Measurements from ENCODE around the gene CFAP299. TPM values are rescaled to one million over a fixed set of nuclear protein-coding genes. Genes with fewer than 3 reads are reported as not detected.

CFAP299 gene
- total RNA-seq, 1 donor, result 2.5 TPM

DNA sequence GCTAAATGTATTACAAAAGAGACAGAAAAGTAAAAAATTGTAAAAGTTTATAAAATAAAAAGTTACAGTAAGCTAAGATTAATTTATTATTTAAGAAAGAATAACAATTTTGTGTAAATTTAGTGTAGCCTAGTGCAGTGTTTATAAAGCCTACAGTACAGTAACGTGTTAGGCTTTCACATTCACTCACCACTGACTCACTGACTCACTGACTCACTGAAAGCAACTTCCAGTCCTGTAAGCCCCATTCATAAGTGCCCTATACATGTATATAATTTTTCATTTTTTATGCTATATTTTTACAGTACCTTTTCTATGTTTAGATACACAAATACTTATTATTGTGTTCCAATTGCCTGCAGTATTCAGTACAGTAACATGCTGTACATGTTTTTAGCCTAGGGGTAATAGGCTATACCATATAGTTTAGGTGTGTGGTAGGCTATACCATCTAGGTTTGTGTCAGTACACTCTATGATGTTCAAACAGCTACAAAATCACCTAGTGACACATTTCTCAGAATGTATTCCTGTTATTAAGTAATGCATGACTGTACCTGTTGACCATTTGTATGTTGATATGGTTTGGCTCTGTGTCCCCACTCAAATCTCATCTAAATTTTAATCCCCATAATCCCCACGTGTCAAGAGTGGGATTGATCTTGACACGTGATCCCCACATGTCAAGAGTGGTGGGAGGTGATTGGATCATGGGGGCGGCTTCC lies 57.9 kb downstream of the CFAP299 start:
- H3K9me3 ChIP-seq (ENCODE audit: low read depth, low read length), result no peaks in the 10 kb centered on the region
- H3K79me2 ChIP-seq (ENCODE audit: insufficient read depth, low read length), result no peaks in the 10 kb centered on the region
- TF ChIP-seq, protein P1, sequence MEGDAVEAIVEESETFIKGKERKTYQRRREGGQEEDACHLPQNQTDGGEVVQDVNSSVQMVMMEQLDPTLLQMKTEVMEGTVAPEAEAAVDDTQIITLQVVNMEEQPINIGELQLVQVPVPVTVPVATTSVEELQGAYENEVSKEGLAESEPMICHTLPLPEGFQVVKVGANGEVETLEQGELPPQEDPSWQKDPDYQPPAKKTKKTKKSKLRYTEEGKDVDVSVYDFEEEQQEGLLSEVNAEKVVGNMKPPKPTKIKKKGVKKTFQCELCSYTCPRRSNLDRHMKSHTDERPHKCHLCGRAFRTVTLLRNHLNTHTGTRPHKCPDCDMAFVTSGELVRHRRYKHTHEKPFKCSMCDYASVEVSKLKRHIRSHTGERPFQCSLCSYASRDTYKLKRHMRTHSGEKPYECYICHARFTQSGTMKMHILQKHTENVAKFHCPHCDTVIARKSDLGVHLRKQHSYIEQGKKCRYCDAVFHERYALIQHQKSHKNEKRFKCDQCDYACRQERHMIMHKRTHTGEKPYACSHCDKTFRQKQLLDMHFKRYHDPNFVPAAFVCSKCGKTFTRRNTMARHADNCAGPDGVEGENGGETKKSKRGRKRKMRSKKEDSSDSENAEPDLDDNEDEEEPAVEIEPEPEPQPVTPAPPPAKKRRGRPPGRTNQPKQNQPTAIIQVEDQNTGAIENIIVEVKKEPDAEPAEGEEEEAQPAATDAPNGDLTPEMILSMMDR (IDR thresholded peaks at IDR 0.05; ENCODE audit: extremely low read depth, low read depth, low read length), result no peak

DNA sequence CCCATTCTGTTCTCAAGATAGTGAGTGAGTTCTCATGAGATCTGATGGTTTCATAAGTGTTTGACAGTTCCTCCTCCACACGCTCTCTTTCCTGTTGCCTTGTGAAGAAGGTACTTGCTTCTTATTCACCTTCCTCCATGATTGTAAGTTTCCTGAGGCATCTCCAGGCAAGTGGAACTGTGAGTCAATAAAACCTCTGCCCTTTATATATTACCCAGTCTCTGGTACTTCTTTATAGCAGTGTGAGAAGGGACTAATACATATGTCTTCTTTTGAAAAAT lies 58.4 kb downstream of the CFAP299 start:
- Histone ChIP-seq H3K4me3 (ENCODE audit: insufficient read depth, low read length) (no peak overlapping the region), H3K4me1 (ENCODE audit: insufficient read depth, low read length) (peaks cover 12% of the 10 kb centered on the region), H2AFZ (ENCODE audit: low read length) (no peak overlapping the region), H3K79me2 (ENCODE audit: insufficient read depth, low read length) (no peaks in the 10 kb centered on the region), H3K27ac (ENCODE audit: low read depth, low read length) (no peak overlapping the region), H3K27me3 (ENCODE audit: insufficient read depth, low read length) (no peaks in the 10 kb centered on the region), H3K9me3 (ENCODE audit: low read depth, low read length) (no peaks in the 10 kb centered on the region), H3K36me3 (ENCODE audit: insufficient read depth, low read length) (no peaks in the 10 kb centered on the region), H3K4me2 (ENCODE audit: insufficient read depth, low read length) (no peak overlapping the region), H4K20me1 (ENCODE audit: insufficient read depth, low read length) (no peaks in the 10 kb centered on the region)
- TF ChIP-seq, protein P1 (IDR thresholded peaks at IDR 0.05; ENCODE audit: extremely low read depth, low read depth, low read length), result no peak
- DNase-seq (ENCODE audit: insufficient read length, low spot score, missing footprints), result no peak

More for the DNA sequence above, 57.9 kb downstream of the CFAP299 start:
- H2AFZ ChIP-seq (ENCODE audit: low read length), result no peak overlapping the region
- no peak overlapping the region for H3K27ac ChIP-seq (ENCODE audit: low read depth, low read length)
- H3K4me3 ChIP-seq (ENCODE audit: insufficient read depth, low read length), result no peak overlapping the region
- peaks cover 12% of the 10 kb centered on the region for H3K4me1 ChIP-seq (ENCODE audit: insufficient read depth, low read length)
- no peaks in the 10 kb centered on the region for H3K27me3 ChIP-seq (ENCODE audit: insufficient read depth, low read length)
- no peaks in the 10 kb centered on the region for H4K20me1 ChIP-seq (ENCODE audit: insufficient read depth, low read length)
- H3K36me3 ChIP-seq (ENCODE audit: insufficient read depth, low read length), result no peaks in the 10 kb centered on the region
- no peak for DNase-seq (ENCODE audit: insufficient read length, low spot score, missing footprints)
- peak overlapping the region; percentile 32 for H3K4me2 ChIP-seq (ENCODE audit: insufficient read depth, low read length)

DNA sequence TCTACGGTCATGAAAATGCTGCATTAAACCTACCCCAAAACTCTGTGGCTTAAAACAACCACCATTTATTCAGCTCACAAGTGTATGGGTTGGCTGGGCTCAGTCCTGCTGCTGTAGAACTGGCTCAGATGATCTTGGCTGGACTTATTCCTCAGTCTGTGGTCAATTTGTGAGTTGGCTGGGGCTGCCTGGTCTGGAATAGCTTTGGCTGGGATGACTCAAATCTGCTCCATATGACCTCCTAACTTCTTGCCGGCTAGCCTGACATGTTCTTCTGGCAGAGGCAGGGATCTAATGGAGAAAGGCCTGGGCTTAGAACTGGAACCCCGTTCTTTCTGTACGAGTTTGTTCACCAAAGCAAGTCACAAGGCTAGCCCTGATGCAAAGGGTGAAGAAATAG lies 71.7 kb downstream of the CFAP299 start:
- no peaks in the 10 kb centered on the region for H4K20me1 ChIP-seq (ENCODE audit: insufficient read depth, low read length)
- peak overlapping the region; percentile 20 for H3K4me2 ChIP-seq (ENCODE audit: insufficient read depth, low read length)
- no peaks in the 10 kb centered on the region for H3K79me2 ChIP-seq (ENCODE audit: insufficient read depth, low read length)
- H3K27me3 ChIP-seq (ENCODE audit: insufficient read depth, low read length), result no peaks in the 10 kb centered on the region
- H2AFZ ChIP-seq (ENCODE audit: low read length), result peak overlapping the region; percentile 50
- TF ChIP-seq, protein P1 (IDR thresholded peaks at IDR 0.05; ENCODE audit: extremely low read depth, low read depth, low read length), result no peak
- peaks cover 9% of the 10 kb centered on the region for H3K4me1 ChIP-seq (ENCODE audit: insufficient read depth, low read length)
- H3K27ac ChIP-seq (ENCODE audit: low read depth, low read length), result no peak overlapping the region
- no peak overlapping the region for H3K4me3 ChIP-seq (ENCODE audit: insufficient read depth, low read length)
- H3K36me3 ChIP-seq (ENCODE audit: insufficient read depth, low read length), result no peaks in the 10 kb centered on the region
- peak; percentile 55 for DNase-seq (ENCODE audit: insufficient read length, low spot score, missing footprints)
- H3K9me3 ChIP-seq (ENCODE audit: low read depth, low read length), result no peaks in the 10 kb centered on the region

DNA sequence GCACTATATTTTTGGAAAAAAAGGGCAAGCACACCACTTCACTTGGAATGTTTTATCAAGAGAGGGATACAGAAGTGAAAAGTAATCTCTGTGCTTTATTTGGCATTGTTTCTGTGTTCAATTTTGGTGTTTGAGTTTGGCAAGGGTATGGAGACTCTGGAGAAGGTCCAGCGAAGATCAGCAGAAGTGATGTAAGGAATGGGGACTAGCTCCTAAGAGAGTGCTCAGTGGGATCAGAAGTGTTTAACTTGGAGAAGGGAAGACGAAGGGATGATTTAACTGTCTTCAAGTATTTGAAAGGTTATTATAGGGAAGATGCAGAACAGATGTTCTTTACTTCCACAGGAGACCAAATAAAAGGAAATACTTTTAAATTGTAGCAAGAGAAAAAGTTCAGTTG lies 74.3 kb downstream of the CFAP299 start:
- Histone ChIP-seq H3K9me3 (ENCODE audit: low read depth, low read length) (no peaks in the 10 kb centered on the region), H3K27ac (ENCODE audit: low read depth, low read length) (no peak overlapping the region), H3K4me2 (ENCODE audit: insufficient read depth, low read length) (no peak overlapping the region), H3K4me3 (ENCODE audit: insufficient read depth, low read length) (no peak overlapping the region), H3K36me3 (ENCODE audit: insufficient read depth, low read length) (no peaks in the 10 kb centered on the region), H3K4me1 (ENCODE audit: insufficient read depth, low read length) (peaks cover 9% of the 10 kb centered on the region), H3K27me3 (ENCODE audit: insufficient read depth, low read length) (no peaks in the 10 kb centered on the region), H4K20me1 (ENCODE audit: insufficient read depth, low read length) (no peaks in the 10 kb centered on the region), H2AFZ (ENCODE audit: low read length) (no peak overlapping the region), H3K79me2 (ENCODE audit: insufficient read depth, low read length) (no peaks in the 10 kb centered on the region)
- TF ChIP-seq, protein P1 (IDR thresholded peaks at IDR 0.05; ENCODE audit: extremely low read depth, low read depth, low read length), result no peak
- DNase-seq (ENCODE audit: insufficient read length, low spot score, missing footprints), result no peak
